AG08396 (cell line): Measurements from ENCODE around the gene TTC33.
A peak's percentile ranks its signal among the peaks of the same experiment; 100 is the strongest.
"Not testable (repeated sequence)": the region's sequence is repeated elsewhere in the genome, so short reads cannot be mapped to it uniquely, and the experiment has no call there.

ENCODE experiments used
- DNase-seq: peaks from one replicate; pipeline ENCODE4 v3.0.0; 2012; ENCODE audit warnings: low spot score, mixed read lengths

The TTC33 gene

DNA sequence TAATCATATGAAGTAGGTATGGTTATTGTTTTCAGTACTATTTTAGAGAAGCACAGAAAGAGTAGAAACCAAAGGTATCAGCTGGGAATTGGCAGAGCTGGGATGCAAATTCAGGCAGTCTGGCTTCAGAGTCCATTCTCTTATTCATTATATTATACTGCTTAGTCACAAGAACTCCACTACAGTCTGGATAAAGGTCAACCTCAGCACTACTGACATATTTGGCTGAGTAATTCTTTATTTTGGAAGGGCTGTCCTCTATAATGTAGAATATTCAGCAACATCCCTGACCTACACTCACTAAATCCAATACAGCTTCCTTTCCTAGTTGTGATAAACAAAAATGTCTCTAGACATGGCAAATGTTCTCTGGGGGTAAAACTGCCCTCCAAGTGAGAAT is 38.5 kb downstream of the TTC33 start:
- DNase-seq: peak; percentile 79

DNA sequence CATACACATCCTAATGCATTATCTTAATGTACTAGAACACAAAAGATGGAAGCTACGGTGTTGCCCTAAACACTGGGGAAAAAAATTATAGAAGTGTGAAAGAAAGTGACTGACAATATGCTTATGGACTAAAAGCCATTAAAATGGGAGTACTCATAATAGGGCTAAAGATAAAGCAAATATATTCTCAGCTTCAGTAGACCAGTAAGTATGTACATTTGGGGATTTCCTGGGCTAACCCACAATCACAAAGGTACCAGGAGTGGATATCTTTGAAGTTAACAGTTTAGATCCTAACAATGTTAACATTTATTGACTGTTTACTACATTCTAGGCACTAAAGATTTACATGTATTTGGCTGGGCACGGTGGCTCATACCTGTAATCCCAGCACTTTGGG is 39.2 kb downstream of the TTC33 start:
- DNase-seq: no peak

DNA sequence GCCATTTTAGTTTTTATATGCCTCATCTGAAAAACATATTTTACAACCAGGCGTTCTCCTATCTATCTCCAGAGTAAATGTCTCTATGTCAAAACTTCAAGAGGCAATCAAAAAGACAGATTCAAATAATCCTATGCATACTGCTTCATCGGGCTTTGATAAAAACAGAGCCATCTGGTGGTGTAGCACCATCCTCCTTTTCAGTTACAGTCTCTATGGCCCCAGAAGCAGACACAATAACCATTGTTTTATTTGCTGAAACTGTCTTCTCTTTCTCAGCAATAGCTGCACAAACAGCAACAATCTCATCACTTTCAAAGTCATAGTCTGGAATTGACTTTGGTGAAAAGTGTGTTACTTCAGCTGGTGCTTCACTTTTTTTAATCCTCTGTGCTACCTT is 39.8 kb downstream of the TTC33 start:
- DNase-seq: no peak

DNA sequence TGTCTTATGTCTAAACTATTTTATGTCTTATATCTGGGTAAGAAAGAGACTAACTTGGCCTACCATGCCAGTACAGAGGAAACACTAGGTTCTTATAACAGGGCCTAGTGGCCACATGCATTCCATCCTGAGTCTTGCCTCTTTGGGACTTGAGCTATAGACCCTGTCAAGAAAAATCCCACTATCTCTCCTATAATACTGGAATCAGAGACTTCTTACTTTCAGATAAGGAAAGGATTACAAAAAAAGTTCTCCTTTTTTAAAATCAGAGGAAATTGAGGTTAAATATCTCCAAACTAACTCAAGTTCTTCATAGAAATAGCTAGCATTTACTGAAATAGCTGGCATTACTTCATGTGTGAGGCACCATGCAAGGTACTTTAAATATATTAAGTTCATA is 41.8 kb downstream of the TTC33 start:
- DNase-seq: no peak

DNA sequence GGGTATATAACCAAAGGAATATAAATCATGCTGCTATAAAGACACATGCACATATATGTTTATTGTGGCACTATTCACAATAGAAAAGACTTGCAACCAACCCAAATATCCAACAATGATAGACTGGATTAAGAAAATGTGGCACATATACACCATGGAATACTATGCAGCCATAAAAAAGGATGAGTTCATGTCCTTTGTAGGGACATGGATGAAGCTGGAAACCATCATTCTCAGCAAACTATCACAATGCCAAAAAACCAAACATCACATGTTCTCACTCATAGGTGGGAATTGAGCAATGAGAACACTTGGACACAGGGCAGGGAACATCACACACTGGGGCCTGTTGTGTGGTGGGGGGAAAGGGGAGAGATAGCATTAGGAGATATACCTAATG is 45.2 kb downstream of the TTC33 start:
- not testable (repeated sequence) for DNase-seq

DNA sequence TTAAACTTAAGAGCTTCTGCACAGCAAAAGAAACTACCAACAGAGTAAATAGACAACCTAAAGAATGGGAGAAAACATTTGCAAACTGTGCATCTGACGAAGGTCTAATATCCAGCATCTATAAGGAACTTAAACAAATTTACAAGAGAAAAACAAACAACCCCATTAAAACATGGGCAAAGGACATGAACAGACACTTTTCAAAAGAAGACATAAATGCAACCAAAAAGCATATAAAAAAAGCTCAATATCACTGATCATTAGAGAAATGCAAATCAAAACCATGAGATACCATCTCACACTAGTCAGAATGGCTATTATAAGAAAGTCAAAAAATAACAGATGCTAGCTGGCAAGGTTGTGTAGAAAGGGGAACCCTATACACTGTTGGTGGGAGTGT is 50.3 kb downstream of the TTC33 start:
- not testable (repeated sequence) for DNase-seq

DNA sequence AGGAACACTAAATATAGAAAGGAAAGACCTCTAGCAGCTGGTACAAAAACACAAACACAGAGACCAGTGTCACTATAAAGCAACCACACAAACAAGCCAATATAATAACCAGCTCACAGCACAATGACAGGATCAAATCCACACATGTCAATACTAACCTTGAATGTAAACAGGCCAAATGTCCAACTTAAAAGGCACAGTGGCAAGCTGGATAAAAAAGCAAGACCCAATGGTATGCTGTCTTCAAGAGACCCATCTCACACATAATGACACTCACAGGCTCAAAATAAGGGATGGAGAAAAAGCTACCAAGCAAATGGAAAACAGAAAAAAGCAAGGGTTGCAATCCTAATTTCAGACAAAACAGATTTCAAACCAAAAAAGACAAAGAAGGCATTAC is 53.7 kb downstream of the TTC33 start:
- DNase-seq: not testable (repeated sequence)

DNA sequence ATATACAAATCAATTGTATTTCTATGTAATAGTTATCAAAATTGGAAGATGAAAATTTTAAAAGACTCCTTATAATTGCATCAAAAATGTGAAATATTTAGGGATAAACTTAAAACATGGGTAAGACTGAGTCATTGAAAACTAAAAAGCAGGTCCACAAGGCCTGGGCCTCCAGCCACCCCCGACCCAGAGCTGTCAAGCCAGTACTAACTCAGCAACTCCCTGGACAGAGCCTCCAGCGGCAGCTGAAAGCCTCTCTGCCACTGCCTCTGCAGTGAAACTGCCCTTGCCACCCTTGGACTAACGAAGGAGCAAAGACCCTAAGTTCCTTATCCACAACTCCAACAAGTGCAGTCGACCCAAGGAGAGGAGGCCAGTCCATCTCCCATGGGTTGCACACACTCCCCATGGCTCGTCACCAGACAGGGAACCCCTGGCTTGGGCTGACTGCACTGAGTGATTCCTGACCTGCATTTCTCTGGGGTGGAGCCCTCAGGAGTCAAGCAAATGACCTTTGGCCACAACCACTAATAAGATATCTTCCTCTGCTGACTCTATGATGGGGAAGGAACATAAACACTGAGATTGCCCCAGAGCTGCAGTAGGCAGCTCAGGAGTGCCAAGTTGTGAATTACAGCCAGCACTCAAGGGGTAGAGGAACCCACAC is 55.5 kb downstream of the TTC33 start:
- no peak for DNase-seq

DNA sequence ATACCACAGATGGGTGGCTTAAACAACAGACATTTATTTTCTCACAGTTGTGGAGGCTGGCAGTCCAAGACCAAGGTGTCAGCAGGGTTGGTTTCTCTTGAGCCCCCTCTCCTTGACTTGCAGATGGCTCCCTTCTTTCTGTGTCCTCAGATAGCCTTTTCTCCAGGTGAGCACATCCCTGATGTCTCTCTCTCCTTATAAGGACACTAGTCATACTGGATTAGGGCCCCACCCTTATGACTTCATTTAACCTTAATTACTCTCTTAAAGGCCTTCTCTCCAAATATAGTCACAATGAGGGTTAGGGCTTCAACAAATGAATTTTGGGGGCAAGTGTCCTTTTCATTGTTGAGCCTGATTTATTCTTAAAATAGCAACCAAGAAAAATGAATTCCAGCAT is 61.3 kb downstream of the TTC33 start:
- no peak for DNase-seq

DNA sequence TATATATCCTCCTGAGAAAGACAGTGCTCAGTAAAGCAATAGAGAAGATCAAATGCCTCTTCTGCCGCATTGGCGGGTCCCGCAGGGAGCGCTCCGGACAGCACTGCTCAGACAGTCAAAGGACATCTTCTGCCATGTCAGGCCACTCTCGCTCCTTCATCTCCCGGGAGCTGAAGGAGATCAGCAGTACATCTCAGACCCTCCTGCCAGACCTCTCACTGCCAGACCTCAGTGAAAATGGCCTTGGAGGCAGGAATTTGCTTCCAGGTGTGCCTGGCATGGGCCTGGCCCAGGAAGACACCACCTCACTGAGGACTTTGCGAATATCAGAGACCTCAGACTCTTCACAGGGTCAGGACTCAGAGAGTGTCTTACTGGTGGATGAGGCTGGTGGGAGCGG is 63.9 kb downstream of the TTC33 start:
- no peak for DNase-seq

DNA sequence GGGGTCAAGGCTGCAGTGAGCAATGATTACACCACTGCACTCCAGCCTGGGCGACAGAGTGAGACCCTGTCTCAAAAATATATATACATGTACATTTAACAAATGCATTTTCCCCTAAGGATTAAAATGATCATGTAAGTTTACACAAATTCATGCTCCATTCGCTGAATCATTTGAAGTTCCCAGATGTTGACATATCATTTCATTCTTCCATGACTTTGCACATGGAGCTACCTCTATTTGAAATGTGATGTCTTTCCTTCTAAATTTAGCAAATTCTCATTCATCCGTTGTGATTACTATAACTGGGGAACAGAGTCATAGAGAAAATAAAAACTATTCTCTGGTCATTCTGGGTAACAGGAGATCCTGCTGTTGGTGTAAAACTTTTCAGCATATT is 65.5 kb downstream of the TTC33 start:
- DNase-seq: no peak

DNA sequence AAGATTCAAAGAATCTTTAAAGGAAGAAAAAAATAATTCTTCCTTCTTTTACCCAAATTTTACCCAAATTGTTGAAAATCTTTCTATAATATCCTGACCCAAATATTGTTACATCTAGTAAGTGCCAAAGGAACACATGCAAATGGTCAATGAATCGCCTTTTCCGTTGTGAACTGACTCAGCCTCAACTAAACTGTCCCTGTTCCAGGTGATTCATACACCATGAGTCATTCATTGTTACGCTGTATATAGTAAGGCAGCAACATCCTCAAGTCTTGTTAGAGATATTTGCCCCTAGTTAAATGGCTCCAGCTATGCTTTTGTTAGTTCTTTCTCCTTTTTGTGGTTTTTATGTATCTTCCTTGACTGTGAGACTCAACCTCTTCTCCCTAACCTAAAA is 66.3 kb downstream of the TTC33 start:
- peak; percentile 70 for DNase-seq

DNA sequence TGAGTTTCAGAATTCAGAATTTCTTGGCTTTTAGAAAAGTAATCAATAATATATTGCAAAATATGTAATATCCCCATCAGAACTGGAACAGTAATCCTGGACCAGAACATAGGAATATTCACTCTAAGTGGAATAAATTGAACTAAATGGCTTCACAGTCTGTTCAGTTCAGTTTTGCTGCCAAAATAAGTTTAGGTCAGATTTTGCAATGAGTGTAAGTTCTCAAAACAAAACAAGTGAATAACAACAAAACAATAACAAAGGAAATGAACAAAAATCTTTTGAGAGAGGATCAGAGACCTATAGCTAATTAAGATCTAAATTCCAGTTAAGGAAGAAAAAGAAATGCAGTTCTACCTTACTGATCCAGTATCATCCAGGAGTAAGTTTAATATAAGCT is 66.8 kb downstream of the TTC33 start:
- no peak for DNase-seq

DNA sequence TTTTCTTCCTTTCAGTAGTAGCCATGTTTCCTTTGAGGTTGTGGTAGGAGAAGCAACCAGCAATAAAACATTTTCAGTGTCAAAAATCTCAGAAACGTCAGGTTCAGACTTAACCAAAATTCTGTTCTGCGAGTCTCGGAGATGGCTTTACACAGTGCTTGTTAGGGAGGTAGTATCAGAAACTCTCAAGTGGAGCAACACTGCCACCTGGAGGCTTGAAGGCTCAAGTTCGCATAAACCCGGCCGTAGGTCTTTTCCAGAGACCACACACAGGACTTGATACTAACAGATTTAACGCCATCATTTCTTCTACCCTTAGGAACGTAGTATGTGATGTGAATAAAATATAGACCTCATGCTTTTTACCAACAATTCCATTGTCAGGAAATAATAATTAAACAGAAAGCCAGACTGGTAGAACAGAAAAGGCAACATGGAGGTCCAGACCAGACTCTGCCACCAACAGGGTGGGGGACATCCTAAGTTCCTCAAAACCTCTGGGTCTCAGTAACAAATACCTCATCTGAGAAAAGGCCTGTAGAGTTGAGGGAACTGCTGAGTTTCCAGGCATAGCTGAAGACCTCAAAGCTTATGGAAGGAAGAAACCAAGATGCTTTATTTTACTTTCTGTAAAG is 67.5 kb downstream of the TTC33 start:
- DNase-seq: peak; percentile 70

DNA sequence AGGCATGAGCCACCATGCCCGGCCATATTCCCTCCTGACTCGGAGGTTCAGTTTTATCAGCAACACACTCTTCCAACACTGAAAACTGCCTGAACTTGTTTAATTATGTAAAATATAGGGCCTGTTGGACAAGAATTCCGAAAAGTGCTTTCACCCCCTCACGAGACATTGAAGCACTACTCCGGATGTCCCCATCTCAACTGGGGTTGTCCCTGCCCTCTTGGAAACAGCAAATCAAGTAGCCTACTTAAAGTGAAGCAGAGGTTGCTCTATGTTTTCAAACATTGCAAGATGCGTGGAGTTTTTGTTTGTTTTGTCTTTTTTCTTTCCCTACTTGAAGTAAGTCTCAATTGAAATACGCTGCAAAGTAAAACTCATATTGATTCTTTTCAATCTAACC is 68.4 kb downstream of the TTC33 start:
- no peak for DNase-seq

DNA sequence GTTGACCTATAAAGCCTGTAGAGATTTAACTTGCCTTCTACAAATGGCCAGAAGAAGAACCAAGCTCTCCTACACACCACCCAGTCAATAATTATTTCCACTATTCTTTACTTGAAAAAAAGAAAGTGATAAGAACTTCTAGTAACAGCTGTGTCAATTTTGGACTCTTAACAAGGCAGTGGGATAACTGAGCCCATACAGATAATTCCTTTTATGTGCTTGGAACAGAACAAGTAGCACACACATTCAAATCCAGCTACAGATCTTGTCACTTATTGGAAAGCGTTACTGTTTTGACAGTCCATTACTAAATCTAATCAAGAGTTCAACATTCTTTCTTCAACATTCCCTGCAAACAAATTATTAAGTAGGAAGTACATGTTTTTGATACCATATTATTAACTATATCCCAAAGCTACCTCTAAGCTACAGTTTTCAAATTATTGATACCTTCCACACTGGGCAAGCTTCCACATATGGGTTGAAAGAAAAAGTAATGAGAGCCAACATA is 69.7 kb downstream of the TTC33 start:
- DNase-seq: no peak

DNA sequence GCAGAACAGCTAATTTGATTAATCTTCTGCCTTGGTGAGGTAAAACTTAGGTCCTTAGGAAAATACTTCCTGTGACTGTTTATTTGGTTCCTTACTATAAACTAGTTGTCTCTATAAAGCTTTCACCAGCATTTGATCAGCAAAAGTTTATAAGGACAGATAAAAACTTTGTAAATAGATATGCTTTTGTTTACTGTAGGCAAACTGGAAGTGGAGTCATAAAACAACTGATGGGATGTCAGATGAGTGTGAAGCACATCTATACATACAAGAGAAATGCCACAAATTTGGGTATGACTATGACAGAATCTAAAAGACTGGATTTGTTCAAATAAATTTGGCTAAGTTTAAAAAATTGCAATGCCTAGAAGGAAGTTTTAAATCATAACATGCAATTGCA is 70.6 kb downstream of the TTC33 start:
- no peak for DNase-seq

DNA sequence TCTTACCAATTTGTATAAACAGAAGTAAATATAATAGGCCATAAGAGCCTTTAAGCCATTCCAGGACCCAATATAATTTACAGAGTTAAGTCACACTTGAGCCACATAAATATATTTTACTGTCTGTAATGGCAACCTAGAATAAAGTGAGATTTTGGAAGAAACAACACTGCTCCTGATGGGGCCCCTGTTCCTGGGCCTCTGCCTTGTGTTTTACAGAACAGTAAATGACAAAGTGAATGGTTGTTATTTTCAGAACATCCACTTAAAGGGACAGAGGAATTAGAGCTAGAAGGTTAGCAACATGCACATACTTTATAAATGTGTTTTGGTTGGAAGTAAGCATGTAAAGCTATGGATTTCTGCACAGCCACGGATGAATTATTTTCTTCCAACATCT is 72.5 kb downstream of the TTC33 start:
- no peak for DNase-seq

DNA sequence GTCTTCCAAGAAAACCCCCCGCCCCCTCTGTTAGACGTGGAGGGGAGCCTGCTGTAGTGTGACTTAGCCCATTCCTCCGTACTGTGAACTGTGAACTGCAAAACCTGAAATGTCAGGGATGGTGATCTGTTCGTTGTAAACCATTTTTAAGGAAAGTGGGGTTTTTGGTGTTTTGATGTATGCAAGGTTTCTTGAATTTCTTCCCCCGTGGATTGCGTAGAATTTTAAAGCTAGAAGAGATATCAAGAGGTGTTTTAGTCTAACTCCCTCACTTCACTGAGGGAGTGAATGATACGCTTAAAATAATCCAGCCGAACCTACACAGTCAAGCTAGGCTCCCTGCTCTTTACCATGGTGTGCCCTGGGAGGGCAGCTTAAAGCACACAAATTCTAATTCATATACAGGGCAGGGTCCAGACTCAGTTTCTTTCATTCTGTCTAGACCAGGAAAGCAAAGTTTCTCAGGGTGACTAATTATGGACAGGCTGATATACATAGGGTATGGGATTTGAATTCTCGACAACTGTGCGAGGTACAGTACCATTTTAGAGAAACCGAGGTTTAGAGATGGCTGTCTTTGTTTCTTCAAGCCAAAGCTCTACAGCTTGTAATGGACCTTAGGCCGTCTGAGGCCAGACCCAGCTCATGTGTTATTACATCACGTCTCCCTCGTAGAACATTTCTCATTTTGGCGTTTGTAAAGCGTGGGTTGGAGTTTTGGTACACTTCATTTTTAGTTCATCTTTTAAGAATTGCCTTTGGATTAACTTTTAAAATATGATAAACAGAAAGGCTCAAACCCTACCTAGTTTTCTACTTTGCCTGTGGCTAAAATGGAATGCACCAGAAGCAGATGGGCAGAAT is 73.4 kb downstream of the TTC33 start:
- no peak for DNase-seq

DNA sequence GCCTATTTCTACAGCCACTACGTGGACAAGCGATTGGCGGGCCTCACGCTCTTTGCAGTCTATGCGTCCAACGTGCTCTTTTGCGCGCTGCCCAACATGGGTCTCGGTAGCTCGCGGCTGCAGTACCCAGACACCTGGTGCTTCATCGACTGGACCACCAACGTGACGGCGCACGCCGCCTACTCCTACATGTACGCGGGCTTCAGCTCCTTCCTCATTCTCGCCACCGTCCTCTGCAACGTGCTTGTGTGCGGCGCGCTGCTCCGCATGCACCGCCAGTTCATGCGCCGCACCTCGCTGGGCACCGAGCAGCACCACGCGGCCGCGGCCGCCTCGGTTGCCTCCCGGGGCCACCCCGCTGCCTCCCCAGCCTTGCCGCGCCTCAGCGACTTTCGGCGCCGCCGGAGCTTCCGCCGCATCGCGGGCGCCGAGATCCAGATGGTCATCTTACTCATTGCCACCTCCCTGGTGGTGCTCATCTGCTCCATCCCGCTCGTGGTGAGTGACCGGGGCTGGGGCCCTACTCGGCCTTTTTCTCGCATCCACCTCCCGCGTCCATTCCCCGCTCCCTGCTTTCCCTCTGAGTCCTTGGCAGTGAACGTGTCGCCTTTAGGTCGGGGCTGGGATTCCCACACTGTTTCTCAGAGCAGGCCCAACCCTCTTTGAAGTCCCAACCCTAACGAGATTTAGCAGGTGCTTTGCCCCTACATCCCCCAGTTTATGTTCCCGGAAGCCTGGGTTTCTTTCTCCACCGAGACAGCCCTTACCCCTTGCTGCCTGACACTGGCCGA is 74.2 kb downstream of the TTC33 start:
- no peak for DNase-seq

DNA sequence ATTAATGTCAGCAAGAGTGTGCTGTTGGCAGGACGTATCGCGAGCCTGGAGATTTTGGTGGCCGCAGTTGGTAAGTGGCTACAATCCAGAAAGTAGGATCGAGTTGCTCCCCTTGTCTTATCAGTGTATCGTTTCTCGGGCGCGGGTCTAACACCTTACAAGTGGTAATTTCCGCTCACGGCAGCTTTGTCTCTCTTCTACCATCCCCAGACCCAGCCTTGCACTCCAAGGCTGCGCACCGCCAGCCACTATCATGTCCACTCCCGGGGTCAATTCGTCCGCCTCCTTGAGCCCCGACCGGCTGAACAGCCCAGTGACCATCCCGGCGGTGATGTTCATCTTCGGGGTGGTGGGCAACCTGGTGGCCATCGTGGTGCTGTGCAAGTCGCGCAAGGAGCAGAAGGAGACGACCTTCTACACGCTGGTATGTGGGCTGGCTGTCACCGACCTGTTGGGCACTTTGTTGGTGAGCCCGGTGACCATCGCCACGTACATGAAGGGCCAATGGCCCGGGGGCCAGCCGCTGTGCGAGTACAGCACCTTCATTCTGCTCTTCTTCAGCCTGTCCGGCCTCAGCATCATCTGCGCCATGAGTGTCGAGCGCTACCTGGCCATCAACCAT is 74.9 kb downstream of the TTC33 start:
- peak; percentile 42 for DNase-seq
